H9 (cell line): ENCODE data around the gene CNTFR. TPM values are rescaled to one million over a fixed set of nuclear protein-coding genes. Genes with fewer than 3 reads are reported as not detected.

Source experiments
- DNase-seq: peaks from one replicate; pipeline ENCODE4 v3.0.0-alpha.2; 2017
- H2AFZ ChIP-seq: one replicate; pipeline ENCODE4 v1.6.1; 2013; ENCODE audit warnings: mild to moderate bottlenecking, low read length, control low read depth, moderate library complexity
- H2AK5ac ChIP-seq: 2 replicates; pipeline ENCODE4 v1.6.1; 2013; ENCODE audit warnings: low read length, control low read depth, mixed read lengths; ENCODE audit not compliant: insufficient read length
- H2BK120ac ChIP-seq: one replicate; pipeline ENCODE4 v1.6.1; 2013; ENCODE audit warnings: low read depth, mild to moderate bottlenecking, low read length, control low read depth, inconsistent platforms; ENCODE audit not compliant: poor library complexity, severe bottlenecking
- H2BK12ac ChIP-seq: 2 replicates; pipeline ENCODE4 v1.6.1; 2013; ENCODE audit warnings: low read length, control low read depth, mixed read lengths, low read depth; ENCODE audit not compliant: insufficient read length
- H2BK15ac ChIP-seq: 2 replicates; pipeline ENCODE4 v1.6.1; 2013; ENCODE audit warnings: low read depth, low read length, control low read depth
- H2BK20ac ChIP-seq: one replicate; pipeline ENCODE4 v1.6.1; 2013; ENCODE audit warnings: low read depth, mild to moderate bottlenecking, low read length, control low read depth, inconsistent platforms; ENCODE audit not compliant: poor library complexity, severe bottlenecking
- H2BK5ac ChIP-seq: 2 replicates; pipeline ENCODE4 v1.6.1; 2013; ENCODE audit warnings: low read length, control low read depth, mixed read lengths; ENCODE audit not compliant: insufficient read length
- H3K14ac ChIP-seq: 2 replicates; pipeline ENCODE4 v1.6.1; 2013; ENCODE audit warnings: low read length, control low read depth; ENCODE audit not compliant: insufficient read depth
- H3K18ac ChIP-seq: 2 replicates; pipeline ENCODE4 v1.6.1; 2013; ENCODE audit warnings: low read depth, mild to moderate bottlenecking, mixed read lengths, low read length, control low read depth; ENCODE audit not compliant: insufficient read length
- H3K23ac ChIP-seq: 2 replicates; pipeline ENCODE4 v1.6.1; 2013; ENCODE audit warnings: low read length, control low read depth, mixed read lengths, low read depth; ENCODE audit not compliant: insufficient read length
- H3K23me2 ChIP-seq: 2 replicates; pipeline ENCODE4 v1.6.1; 2013; ENCODE audit warnings: low read depth, mild to moderate bottlenecking, mixed read lengths, low read length, control low read depth; ENCODE audit not compliant: insufficient read length, poor library complexity, severe bottlenecking
- H3K27ac ChIP-seq: 2 replicates; pipeline ENCODE4 v1.5.1; 2013; ENCODE audit warnings: low read length, control low read depth, mixed read lengths, low read depth; ENCODE audit not compliant: insufficient read length
- H3K27me3 ChIP-seq: 2 replicates; pipeline ENCODE4 v1.6.1; 2013; ENCODE audit warnings: low read length, control low read depth, inconsistent platforms; ENCODE audit not compliant: insufficient read depth
- H3K4ac ChIP-seq: 2 replicates; pipeline ENCODE4 v1.6.1; 2013; ENCODE audit warnings: low read depth, mild to moderate bottlenecking, control low read depth, inconsistent platforms, low read length, moderate library complexity
- H3K4me1 ChIP-seq: 2 replicates; pipeline ENCODE4 v1.6.1; 2013; ENCODE audit warnings: low read length, control low read depth, inconsistent platforms; ENCODE audit not compliant: insufficient read depth
- H3K4me2 ChIP-seq: 2 replicates; pipeline ENCODE4 v1.6.1; 2013; ENCODE audit warnings: low read length, control low read depth, mixed read lengths; ENCODE audit not compliant: insufficient read length, insufficient read depth
- H3K56ac ChIP-seq: 2 replicates; pipeline ENCODE4 v1.6.1; 2013; ENCODE audit warnings: low read depth, mild to moderate bottlenecking, mixed read lengths, low read length, control low read depth; ENCODE audit not compliant: insufficient read length
- H3K79me1 ChIP-seq: 2 replicates; pipeline ENCODE4 v1.6.1; 2013; ENCODE audit warnings: low read depth, mild to moderate bottlenecking, moderate library complexity, low read length, control low read depth, inconsistent platforms; ENCODE audit not compliant: insufficient read depth, poor library complexity, severe bottlenecking
- H3K79me2 ChIP-seq: 2 replicates; pipeline ENCODE4 v1.6.1; 2013; ENCODE audit warnings: low read length, control low read depth, inconsistent platforms; ENCODE audit not compliant: insufficient read depth
- H3K9ac ChIP-seq: 2 replicates; pipeline ENCODE4 v1.6.1; 2013; ENCODE audit warnings: low read length, control low read depth, mixed read lengths; ENCODE audit not compliant: insufficient read length; ENCODE audit errors: extremely low read depth
- H3K9me3 ChIP-seq: one replicate; pipeline ENCODE4 v1.6.1; 2013; ENCODE audit warnings: low read depth, low read length, inconsistent platforms; ENCODE audit not compliant: control insufficient read depth
- H3T11ph ChIP-seq: one replicate; pipeline ENCODE4 v1.6.1; 2013; ENCODE audit warnings: mild to moderate bottlenecking, low read length, control low read depth, inconsistent platforms
- H4K20me1 ChIP-seq: one replicate; pipeline ENCODE4 v1.6.1; 2013; ENCODE audit not compliant: control insufficient read depth, insufficient read length, insufficient read depth
- H4K5ac ChIP-seq: 2 replicates; pipeline ENCODE4 v1.6.1; 2013; ENCODE audit warnings: low read depth, mild to moderate bottlenecking, mixed read lengths, low read length, control low read depth; ENCODE audit not compliant: insufficient read length
- H4K8ac ChIP-seq: replicated peaks from 2 replicates; pipeline ENCODE4 v1.6.1; 2013; ENCODE audit warnings: low read length, control low read depth, mixed read lengths, low read depth; ENCODE audit not compliant: insufficient read length
- H4K91ac ChIP-seq: 2 replicates; pipeline ENCODE4 v1.6.1; 2013; ENCODE audit warnings: low read depth, mild to moderate bottlenecking, moderate library complexity, mixed read lengths, low read length, control low read depth; ENCODE audit not compliant: insufficient read length
- H3K27ac Mint-ChIP-seq, 3 experiments: 2 replicates in 2 of 3; 3 replicates in 1 of 3; pipeline ENCODE4 v1.8.0; 2020 to 2021; ENCODE audit warnings: mixed read lengths in 3 of 3, mild to moderate bottlenecking in 1 of 3, moderate library complexity in 1 of 3
- H3K27me3 Mint-ChIP-seq: 2 replicates; pipeline ENCODE4 v1.8.0; 2021; ENCODE audit warnings: low read depth, mild to moderate bottlenecking, moderate library complexity, mixed read lengths
- H3K36me3 Mint-ChIP-seq, 3 experiments: 2 replicates in 2 of 3; 3 replicates in 1 of 3; pipeline ENCODE4 v1.8.0; 2020 to 2021; ENCODE audit warnings: low read depth in 3 of 3, mixed read lengths in 3 of 3; ENCODE audit not compliant: insufficient read depth in 1 of 3
- H3K4me1 Mint-ChIP-seq, 2 experiments: 2 replicates each; pipeline ENCODE4 v1.8.0; 2020; ENCODE audit warnings: mixed read lengths in 2 of 2
- H3K4me3 Mint-ChIP-seq, 2 experiments: 2 replicates in 1 of 2; 3 replicates in 1 of 2; pipeline ENCODE4 v1.8.0; 2020 to 2021; ENCODE audit warnings: mild to moderate bottlenecking in 2 of 2, mixed read lengths in 2 of 2, moderate library complexity in 1 of 2
- H3K9me3 Mint-ChIP-seq, 2 experiments: 2 replicates in 1 of 2; 3 replicates in 1 of 2; pipeline ENCODE4 v1.8.0; 2020; ENCODE audit warnings: mild to moderate bottlenecking in 2 of 2, mixed read lengths in 2 of 2, moderate library complexity in 1 of 2
- WGBS: extraction: QIAGEN DNeasy Blood & Tissue Kit; methylation state at CpG from one replicate; pipeline ENCODE4 v1.1.7; 2013; ENCODE audit warnings: missing lambda C conversion rate, low lambda C conversion rate, mixed read lengths; ENCODE audit not compliant: insufficient read length; ENCODE audit errors: extremely low coverage; 5-methylcytosine and 5-hydroxymethylcytosine counted together
- total RNA-seq: library from RNA; stranded (reverse); gene quantifications from 2 replicates; pipeline ENCODE4 v1.2.1, GENCODE V29; 2021
- TF ChIP-seq, protein P1 (sequence below): fragments of 200-600 bp; sonication (generic); conservative IDR thresholded peaks from 3 replicates; pipeline ENCODE4 v1.8.0; 2021; ENCODE audit warnings: antibody characterized with exemption, mild to moderate bottlenecking

CNTFR gene
- total RNA-seq, 1 experiment from 2014 or later = 0.55 TPM

DNA sequence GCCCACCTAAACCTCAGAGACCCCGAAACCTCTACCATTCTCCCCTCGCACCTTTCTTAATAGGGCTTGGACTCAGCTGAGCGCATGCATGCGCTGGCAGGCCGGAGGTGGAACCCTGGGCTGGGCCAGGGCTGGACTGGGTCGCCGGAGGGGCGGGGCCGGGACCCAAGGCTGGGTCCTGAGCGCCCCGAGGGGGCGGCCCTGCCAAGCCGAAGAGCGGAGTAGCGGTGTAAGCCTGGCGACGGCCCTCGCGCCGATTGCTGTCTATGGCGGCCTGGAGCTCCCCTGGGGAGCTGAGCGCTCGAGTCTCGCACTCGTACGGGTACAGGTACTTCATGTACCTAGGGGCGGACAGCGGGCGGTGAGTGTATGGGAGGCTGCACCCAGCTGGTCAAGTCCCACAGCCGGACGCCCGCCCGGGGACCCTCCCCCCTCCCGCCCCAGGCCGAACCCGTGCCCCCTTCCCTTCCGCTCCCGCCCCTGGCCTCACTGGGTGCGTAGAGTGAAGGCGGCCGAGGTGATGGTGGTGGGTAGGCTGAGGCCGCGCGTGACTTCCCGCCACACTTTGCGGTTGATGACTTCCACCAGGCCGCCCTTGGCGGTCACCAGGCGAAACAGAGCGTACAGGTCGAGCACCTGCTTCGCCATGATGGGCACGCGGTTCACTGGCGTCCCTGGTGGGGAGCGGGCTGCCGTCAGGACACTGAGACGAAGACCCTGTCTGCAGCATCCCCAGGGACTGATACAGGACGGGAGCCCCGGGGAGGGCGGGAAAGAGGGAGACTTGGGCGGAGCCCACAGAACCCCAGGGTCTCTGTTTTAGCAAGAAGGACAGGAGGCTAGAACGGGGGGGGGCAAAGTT lies 34.1 kb upstream of the CNTFR start:
- no CpG with 5 or more reads among the region's 63 CpGs for WGBS
- Histone ChIP-seq H3K56ac (no peak overlapping the region), H2AK5ac (no peak overlapping the region), H3K4me1 (0 out of 2 replicates have a peak, but pooled peaks cover 3% of the 10 kb centered on the region), H2BK12ac (no peak overlapping the region), H3K27me3 (peaks cover 35% of the 10 kb centered on the region), H3K79me2 (no peaks in the 10 kb centered on the region), H4K8ac (no peak overlapping the region), H2AFZ (no peak overlapping the region), H3K4me2 (no peak overlapping the region), H3K4ac (no peak overlapping the region), H2BK120ac (no peak overlapping the region), H3K9me3 (no peaks in the 10 kb centered on the region), H2BK20ac (no peak overlapping the region), H3K23ac (no peak overlapping the region), H4K5ac (no peak overlapping the region), H3K18ac (no peak overlapping the region), H2BK15ac (no peak overlapping the region), H3K14ac (no peak overlapping the region; the same call in 1 of the 2 replicates), H4K91ac (no peak overlapping the region), H3K23me2 (peaks cover 9% of the 10 kb centered on the region), H3T11ph (no peak overlapping the region), H2BK5ac (no peak overlapping the region), H3K27ac (no peak overlapping the region), H3K9ac (no peak overlapping the region), H4K20me1 (no peaks in the 10 kb centered on the region), H3K79me1 (no peaks in the 10 kb centered on the region)
- H3K4me3 Mint-ChIP-seq = peak overlapping the region in 1 of 2 experiments; percentile 63; a peak in 1 of 5 replicates
- no peak for DNase-seq
- no peaks in the 10 kb centered on the region; a peak in 2 of 7 replicates for H3K36me3 Mint-ChIP-seq
- peaks cover 59% of the 10 kb centered on the region for H3K27me3 Mint-ChIP-seq
- peaks cover 17 to 32% of the 10 kb centered on the region in 2 experiments for H3K4me1 Mint-ChIP-seq
- TF ChIP-seq, protein P1, sequence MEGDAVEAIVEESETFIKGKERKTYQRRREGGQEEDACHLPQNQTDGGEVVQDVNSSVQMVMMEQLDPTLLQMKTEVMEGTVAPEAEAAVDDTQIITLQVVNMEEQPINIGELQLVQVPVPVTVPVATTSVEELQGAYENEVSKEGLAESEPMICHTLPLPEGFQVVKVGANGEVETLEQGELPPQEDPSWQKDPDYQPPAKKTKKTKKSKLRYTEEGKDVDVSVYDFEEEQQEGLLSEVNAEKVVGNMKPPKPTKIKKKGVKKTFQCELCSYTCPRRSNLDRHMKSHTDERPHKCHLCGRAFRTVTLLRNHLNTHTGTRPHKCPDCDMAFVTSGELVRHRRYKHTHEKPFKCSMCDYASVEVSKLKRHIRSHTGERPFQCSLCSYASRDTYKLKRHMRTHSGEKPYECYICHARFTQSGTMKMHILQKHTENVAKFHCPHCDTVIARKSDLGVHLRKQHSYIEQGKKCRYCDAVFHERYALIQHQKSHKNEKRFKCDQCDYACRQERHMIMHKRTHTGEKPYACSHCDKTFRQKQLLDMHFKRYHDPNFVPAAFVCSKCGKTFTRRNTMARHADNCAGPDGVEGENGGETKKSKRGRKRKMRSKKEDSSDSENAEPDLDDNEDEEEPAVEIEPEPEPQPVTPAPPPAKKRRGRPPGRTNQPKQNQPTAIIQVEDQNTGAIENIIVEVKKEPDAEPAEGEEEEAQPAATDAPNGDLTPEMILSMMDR = no peak
- no peak overlapping the region for H3K27ac Mint-ChIP-seq
- H3K9me3 Mint-ChIP-seq = peaks cover 0 to 3% of the 10 kb centered on the region in 2 experiments; a peak in 2 of 5 replicates
